ENCODE results near the gene SLC22A1. TPM values are rescaled to one million over a fixed set of nuclear protein-coding genes. Genes with fewer than 3 reads are reported as not detected.

The SLC22A1 gene
- total and polyA plus RNA-seq, 12 donors = 0.26 to 7.1 (median 1.7) TPM; not detected in 2

DNA sequence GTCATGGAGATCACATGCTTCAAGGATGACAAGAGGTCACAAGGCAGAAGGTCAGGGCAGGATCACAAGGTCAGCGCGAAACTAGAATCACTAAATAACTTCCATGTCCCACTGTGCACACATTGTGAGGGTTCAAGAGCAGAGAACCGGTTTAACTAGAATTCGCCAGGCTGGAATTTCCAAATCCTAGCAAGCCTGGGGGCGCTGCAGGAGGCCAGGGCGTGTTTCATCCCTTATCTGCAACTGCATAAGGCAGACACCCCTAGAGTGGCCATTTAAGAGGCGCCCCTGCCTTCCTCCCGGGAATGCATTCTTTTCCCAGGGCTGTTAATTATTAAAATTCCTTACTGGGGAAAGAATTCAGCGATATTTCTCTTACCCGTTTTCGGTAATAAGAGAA lies 40.2 kb upstream of the SLC22A1 start:
- Histone ChIP-seq H3K4me3 (no peak overlapping the region), H3K4me1 (replicated peaks in 1 of 2) (no peaks in the 10 kb centered on the region), H3K36me3 (replicated peaks in 1 of 2) (peaks cover 0 to 92% of the 10 kb centered on the region in 2 donors), H3K27me3 (no peaks in the 10 kb centered on the region), H3K9me3 (replicated peaks in 1 of 3) (no peaks in the 10 kb centered on the region), H3K27ac (no peak overlapping the region)
- no peak for DNase-seq
- intact Hi-C loops (cut with DNase I) = loop anchor here (5.0 to 10.0 kb wide), 2 partner anchors 219 to 373 kb away; no protein-coding TSS in a partner anchor
- WGBS, 4 donors = 94 to 96% (median 94%) methylated on average over 11 of the region's 11 CpGs
- TF ChIP-seq, protein P1, sequence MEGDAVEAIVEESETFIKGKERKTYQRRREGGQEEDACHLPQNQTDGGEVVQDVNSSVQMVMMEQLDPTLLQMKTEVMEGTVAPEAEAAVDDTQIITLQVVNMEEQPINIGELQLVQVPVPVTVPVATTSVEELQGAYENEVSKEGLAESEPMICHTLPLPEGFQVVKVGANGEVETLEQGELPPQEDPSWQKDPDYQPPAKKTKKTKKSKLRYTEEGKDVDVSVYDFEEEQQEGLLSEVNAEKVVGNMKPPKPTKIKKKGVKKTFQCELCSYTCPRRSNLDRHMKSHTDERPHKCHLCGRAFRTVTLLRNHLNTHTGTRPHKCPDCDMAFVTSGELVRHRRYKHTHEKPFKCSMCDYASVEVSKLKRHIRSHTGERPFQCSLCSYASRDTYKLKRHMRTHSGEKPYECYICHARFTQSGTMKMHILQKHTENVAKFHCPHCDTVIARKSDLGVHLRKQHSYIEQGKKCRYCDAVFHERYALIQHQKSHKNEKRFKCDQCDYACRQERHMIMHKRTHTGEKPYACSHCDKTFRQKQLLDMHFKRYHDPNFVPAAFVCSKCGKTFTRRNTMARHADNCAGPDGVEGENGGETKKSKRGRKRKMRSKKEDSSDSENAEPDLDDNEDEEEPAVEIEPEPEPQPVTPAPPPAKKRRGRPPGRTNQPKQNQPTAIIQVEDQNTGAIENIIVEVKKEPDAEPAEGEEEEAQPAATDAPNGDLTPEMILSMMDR (IDR thresholded peaks at IDR 0.05) = no peak
- TF ChIP-seq POLR2A (IDR thresholded peaks at IDR 0.05) = no peak

DNA sequence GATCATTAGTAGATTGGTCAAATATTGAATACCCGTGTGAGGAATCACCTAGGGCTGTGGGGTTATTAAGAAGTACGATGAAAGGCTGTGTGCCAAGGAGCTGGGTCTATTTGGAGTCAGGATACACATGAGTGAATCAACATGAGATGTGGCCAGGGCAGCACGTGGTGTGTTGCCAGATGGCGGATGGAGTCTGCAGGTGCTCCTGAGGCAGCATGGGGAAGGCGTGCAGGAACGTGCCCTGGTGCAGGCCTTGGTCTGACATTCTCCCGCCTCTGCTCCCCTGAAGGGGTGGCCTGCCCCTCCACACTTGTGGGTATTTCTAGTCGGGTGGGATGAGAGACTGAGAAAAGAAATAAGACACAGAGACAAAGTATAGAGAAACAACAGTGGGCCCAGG lies 39.0 kb upstream of the SLC22A1 start:
- WGBS, 4 donors = 83 to 93% (median 90%) methylated on average over 8 of the region's 8 CpGs
- H3K27me3 ChIP-seq = no peaks in the 10 kb centered on the region
- no peaks in the 10 kb centered on the region for H3K4me1 ChIP-seq (replicated peaks in 1 of 2)
- no peaks in the 10 kb centered on the region for H3K9me3 ChIP-seq (replicated peaks in 1 of 3)
- no peak overlapping the region for H3K4me3 ChIP-seq
- TF ChIP-seq, protein P1 (IDR thresholded peaks at IDR 0.05) = no peak
- intact Hi-C loops (cut with DNase I) = loop anchor here (5.0 to 10.0 kb wide), 2 partner anchors 220 to 372 kb away; no protein-coding TSS in a partner anchor
- no peak overlapping the region for H3K27ac ChIP-seq
- H3K36me3 ChIP-seq (replicated peaks in 1 of 2) = peaks cover 0 to 96% of the 10 kb centered on the region in 2 donors
- DNase-seq = no peak

DNA sequence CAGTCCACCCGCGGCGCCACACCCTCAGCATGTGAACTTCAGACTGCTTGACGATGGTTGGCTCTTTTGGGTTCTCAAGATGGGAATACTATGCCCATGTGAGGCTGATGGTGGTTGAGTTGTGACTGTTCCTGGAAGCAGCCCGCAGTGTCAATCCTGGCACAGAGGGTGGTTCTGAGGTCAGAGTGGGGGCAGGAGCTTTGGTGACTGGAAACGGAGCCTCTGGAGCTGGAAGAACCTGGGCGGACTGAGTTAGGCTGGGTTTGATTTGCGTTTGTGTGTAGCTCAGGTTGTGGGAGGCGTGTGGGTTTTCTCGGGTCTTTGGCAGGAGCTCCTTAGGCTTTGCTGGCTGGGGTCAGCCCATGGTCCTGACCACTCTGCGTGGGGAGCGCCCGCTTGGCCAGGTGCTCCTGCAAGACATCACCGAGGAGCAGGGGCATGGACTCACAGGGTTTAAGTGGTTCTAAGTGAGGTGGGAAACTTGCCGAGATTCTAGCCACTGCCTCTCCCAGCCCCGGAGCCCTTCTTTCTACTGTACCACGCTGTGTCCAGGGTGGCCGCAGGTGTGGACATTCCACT lies 37.3 kb upstream of the SLC22A1 start:
- intact Hi-C loops (cut with DNase I) = loop anchor here (5.0 to 10.0 kb wide), 2 partner anchors 222 to 371 kb away; no protein-coding TSS in a partner anchor

DNA sequence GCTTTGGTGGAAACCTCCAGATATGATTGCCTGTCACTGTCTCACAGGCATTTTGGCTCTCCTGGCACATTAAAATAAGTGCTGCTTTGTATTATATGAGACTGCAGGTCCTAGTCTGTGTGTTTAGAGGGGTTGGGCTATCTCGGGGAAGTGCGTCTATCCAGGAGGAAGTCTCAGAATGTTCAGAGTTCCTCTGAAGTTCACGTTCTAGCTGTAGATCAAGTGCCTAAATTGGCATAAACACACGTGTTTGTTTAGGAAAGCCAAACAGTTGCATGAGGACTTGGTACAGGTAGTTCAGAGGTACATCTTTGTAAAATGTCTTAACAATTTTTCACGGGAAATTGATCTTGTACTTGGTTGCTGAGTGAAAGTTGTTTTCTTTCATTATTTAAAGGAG lies 36.4 kb upstream of the SLC22A1 start:
- TF ChIP-seq, protein P1 (IDR thresholded peaks at IDR 0.05) = no peak
- no peak for TF ChIP-seq POLR2A (IDR thresholded peaks at IDR 0.05)
- peaks cover 0 to 97% of the 10 kb centered on the region in 2 donors for H3K36me3 ChIP-seq (replicated peaks in 1 of 2)
- H3K9me3 ChIP-seq (replicated peaks in 1 of 3) = no peaks in the 10 kb centered on the region
- no peak overlapping the region for H3K27ac ChIP-seq
- H3K27me3 ChIP-seq = no peaks in the 10 kb centered on the region
- 75 to 87% (median 81%) methylated on average over 5 of the region's 5 CpGs for WGBS, 4 donors
- DNase-seq = no peak
- intact Hi-C loops (cut with DNase I) = loop anchor here in 1 of 2 donors (10.0 kb wide), 1 partner anchor 370 kb away; no protein-coding TSS in a partner anchor
- H3K4me3 ChIP-seq = no peak overlapping the region
- peaks cover 0 to 4% of the 10 kb centered on the region in 2 donors for H3K4me1 ChIP-seq (replicated peaks in 1 of 2)

More for the DNA sequence above, 37.3 kb upstream of the SLC22A1 start:
- no peak for DNase-seq
- H3K4me1 ChIP-seq (replicated peaks in 1 of 2) = peaks cover 0 to 4% of the 10 kb centered on the region in 2 donors
- no peaks in the 10 kb centered on the region for H3K27me3 ChIP-seq
- H3K9me3 ChIP-seq (replicated peaks in 1 of 3) = no peaks in the 10 kb centered on the region
- no peak overlapping the region for H3K27ac ChIP-seq
- TF ChIP-seq, protein P1 (IDR thresholded peaks at IDR 0.05) = no peak
- no peak for TF ChIP-seq POLR2A (IDR thresholded peaks at IDR 0.05)
- H3K36me3 ChIP-seq (replicated peaks in 1 of 2) = peaks cover 0 to 97% of the 10 kb centered on the region in 2 donors
- WGBS, 4 donors = 90 to 97% (median 92%) methylated on average over 9 to 18 of the region's 18 CpGs
- H3K4me3 ChIP-seq = no peak overlapping the region

Data from adrenal gland (tissue), 12 donors.